Activated CD8-positive, alpha-beta memory T cell treated with anti-CD3 and anti-CD28 coated beads for 36 hours (primary cell): ENCODE data around the gene JAK1. TPM values are rescaled to one million over a fixed set of nuclear protein-coding genes. Genes with fewer than 3 reads are reported as not detected.

Experiments used
- CTCF ChIA-PET: fragments of 350-600 bp; sonication (Branson Sonifier 250); formaldehyde crosslinking; loops from one replicate; lab custom pipeline; 2021; ENCODE audit warnings: antibody characterized with exemption; lab: Charles Lee
- POLR2A ChIA-PET: fragments of 350-600 bp; sonication (Branson Sonifier 250); formaldehyde crosslinking; loops from one replicate; lab custom pipeline; 2021; ENCODE audit warnings: antibody characterized with exemption; lab: Charles Lee
- total RNA-seq, 2 experiments: library from RNA; stranded (reverse); gene quantifications; one replicate each; pipeline ENCODE4 v1.2.3, GENCODE V29; 2021

Gene JAK1
- total RNA-seq, 2 experiments from 2014 or later = 85.4 to 87.9 TPM

DNA sequence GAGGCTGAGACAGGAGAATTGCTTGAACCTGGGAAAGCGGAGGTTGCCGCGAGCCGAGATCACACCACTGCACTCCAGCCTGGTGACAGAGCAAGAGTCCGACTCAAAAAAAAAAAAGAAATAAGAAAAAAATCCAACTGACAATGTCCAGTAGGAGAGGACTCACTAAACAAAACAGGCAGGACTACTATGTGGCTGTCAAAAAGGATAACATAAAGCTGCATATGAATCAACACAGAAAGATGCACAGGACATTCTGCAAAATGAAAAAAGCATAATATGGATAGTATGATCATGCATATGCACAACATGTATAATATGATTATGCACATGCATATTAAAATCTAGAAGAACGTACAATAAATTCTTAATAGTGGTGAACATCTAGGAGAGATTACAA is 80.7 kb downstream of the JAK1 start:
- POLR2A ChIA-PET = no interaction called here

DNA sequence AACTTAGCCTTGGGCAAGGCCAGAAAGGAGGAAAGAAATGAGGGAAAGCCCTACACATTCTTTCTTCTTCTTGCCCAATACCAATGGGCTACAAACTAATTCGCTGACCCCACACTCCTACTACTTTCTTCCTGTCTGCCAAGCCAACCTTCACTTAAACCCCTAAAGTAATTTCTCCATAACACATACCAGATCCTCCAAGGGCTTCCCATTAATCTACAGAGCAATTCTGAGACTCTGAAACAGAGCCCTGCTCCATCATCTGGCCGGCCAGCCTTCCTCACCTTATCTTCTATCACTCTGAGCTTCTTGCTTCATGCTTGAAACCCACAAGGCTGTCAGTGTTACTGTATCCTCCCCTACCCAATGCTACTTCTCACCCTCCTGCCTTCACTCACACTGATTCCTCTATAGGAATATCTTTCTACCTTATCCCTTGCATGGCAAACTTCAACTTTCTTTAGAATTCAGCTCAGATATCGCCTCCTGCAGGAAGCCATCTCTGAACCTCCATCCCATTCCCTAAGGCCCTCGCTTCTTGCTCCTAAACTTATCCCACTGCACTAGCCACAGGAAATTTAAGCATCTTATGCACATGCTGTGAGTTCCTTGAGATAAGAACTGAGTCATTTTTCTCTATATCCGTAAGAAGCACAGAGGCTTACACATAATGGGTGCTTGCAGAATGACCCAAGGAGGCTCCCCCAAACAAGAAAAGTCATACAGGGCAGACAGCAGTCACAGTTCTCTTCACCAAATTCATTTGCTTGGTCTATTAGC is 81.9 kb downstream of the JAK1 start:
- ChIA-PET POLR2A (no interaction called here), CTCF (no interaction called here)

More for the DNA sequence above, 80.7 kb downstream of the JAK1 start:
- CTCF ChIA-PET = no interaction called here

DNA sequence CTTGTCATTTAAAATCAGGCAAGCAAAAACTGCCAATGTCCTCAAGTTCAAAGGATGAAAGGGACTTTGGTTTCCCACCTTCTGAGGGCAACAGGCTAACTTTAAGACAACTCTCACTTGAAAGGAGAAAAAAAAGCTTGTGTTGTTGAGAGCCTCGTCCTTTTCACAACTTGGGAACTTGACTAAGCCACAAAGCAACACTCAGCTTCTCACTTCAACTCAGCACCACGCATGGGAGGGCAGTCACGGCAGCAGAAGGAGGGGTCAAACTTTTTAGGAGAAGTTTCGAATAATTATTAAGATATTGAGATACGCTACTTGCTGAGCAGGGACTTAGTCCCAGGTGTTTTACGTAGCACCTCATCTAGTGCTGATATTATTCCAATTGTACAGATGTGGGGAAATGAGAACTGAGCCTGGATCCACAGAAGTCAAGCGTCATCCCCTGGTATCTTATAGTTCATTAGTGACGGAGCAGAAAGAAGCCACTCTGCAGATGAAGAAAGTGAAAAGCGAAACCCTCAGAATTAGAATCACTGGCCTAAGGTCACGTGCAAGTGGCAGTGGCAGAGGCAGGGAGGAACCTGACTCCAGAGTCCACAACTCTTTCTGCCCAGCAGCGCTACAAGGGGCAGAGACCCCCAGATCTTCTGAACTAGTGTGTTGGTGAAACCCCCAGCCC is 83.6 kb downstream of the JAK1 start:
- CTCF ChIA-PET = interaction anchor here (0.7 kb wide), 1 partner anchor 118 kb away, joined by 3 read pairs; no protein-coding TSS in a partner anchor
- POLR2A ChIA-PET = no interaction called here

GRCh38 chr1:64881281-64881680 is 85.1 kb downstream of the JAK1 start:
- CTCF ChIA-PET = interaction anchor here (1.0 kb wide), 1 partner anchor 139 kb away, joined by 3 read pairs; no protein-coding TSS in a partner anchor
- POLR2A ChIA-PET = interaction anchor here (0.5 to 0.6 kb wide), 2 partner anchors 85 to 121 kb away, joined by 3 to 4 read pairs; no protein-coding TSS in a partner anchor

GRCh38 chr1:64880449-64880848 is 85.9 kb downstream of the JAK1 start:
- CTCF ChIA-PET = no interaction called here
- POLR2A ChIA-PET = no interaction called here

- ChIA-PET POLR2A (no interaction called here), CTCF (no interaction called here)
Measured at GRCh38 chr1:64878931-64879611, 87.3 kb downstream of the JAK1 start.

- CTCF ChIA-PET = interaction anchor here (0.6 kb wide), 1 partner anchor 174 kb away, joined by 4 read pairs; no protein-coding TSS in a partner anchor
- POLR2A ChIA-PET = no interaction called here
Measured at GRCh38 chr1:64878090-64878489, 88.3 kb downstream of the JAK1 start.

DNA sequence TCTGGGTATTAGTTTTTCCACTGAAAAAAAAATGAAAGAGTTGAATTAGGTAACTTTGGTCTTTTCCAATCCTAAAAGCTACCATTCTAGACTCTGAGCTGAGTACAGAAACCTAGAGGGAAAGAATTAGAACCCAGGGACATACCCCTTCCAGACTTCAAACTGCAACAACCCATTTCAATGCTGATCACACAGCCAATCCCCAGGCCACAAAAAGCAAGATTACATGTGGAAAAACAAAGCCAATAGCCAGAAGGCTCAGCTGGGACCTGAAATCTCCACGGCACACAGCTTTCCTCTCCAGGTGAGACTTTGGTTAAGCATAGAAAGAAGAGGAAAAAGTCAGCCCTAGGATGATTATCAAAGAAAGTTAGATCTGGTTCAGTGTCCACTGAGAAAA is 88.8 kb downstream of the JAK1 start:
- ChIA-PET CTCF (interaction anchor here (0.6 kb wide), 1 partner anchor 174 kb away, joined by 4 read pairs; no protein-coding TSS in a partner anchor), POLR2A (interaction anchor here (0.9 kb wide), 1 partner anchor 83 kb away, joined by 4 read pairs; no protein-coding TSS in a partner anchor)

GRCh38 chr1:64877151-64877550 is 89.2 kb downstream of the JAK1 start:
- CTCF ChIA-PET = no interaction called here
- POLR2A ChIA-PET = interaction anchor here (0.9 kb wide), 1 partner anchor 83 kb away, joined by 4 read pairs; no protein-coding TSS in a partner anchor

DNA sequence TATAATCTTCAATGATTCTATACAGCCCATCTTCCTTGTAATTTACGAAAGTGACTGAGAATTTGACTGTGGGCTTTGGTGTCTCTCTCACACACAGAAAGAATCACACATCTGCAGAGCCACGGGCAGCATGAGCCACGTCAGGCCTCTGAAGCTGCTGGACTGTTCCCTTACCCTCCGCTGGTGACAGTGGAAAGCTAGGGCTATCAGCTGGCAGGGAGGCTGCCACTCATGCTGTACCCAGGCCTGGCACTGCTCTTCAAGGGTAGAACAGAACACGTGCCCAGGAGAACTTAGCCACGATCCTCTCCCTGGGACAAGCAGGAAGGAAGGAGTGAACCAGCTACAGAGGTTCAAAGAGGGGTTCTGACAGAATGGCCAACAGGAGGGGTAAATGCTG is 90.7 kb downstream of the JAK1 start:
- CTCF ChIA-PET = no interaction called here
- POLR2A ChIA-PET = no interaction called here

DNA sequence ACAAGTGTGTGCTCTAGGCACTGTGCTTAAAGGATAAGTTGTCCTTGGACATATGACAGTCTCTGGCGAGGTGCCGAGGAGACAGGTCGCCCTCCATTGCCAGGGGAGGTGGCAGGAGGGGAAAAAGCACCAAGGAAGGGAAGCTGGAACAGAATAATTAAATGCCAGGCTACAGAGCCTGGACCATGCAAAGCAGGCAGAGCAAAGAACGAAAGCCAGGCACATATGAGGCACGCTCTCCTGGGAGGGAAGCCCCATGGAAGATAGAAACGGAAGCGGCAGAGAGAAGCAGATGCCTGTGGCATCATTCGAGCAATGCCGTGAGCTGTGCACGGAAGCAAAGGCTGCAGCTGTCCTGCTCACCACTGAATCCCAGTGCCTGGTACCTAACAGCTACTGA is 91.2 kb downstream of the JAK1 start:
- POLR2A ChIA-PET = no interaction called here
- CTCF ChIA-PET = no interaction called here

DNA sequence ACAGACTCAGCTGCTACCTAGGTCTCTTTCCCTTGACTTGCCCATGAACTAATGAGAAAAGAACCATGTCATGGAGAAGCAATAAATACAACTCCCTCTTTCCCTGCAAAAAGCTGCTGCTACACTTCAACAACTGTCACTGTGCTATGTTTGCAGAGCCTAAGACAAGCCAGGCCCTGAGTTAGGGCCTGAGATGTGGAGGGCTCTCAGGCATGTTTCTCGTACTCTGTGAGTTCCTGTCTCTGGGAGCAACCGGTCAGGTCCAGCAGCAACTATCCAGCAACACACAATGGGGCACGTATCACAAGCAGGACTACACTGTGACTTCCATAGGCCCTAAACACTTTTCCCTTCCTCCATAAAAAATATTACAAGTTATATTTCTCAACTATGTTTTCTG is 91.7 kb downstream of the JAK1 start:
- CTCF ChIA-PET = no interaction called here

GRCh38 chr1:64873576-64873975 is 92.8 kb downstream of the JAK1 start:
- ChIA-PET POLR2A (no interaction called here), CTCF (no interaction called here)

More for the DNA sequence above, 91.7 kb downstream of the JAK1 start:
- POLR2A ChIA-PET = no interaction called here

- CTCF ChIA-PET = no interaction called here
- POLR2A ChIA-PET = no interaction called here
Measured at GRCh38 chr1:64872067-64872466, 94.3 kb downstream of the JAK1 start.

GRCh38 chr1:64871256-64871655 is 95.1 kb downstream of the JAK1 start:
- ChIA-PET POLR2A (no interaction called here), CTCF (no interaction called here)

- ChIA-PET CTCF (no interaction called here), POLR2A (no interaction called here)
Measured at GRCh38 chr1:64867266-64867665, 99.1 kb downstream of the JAK1 start.

DNA sequence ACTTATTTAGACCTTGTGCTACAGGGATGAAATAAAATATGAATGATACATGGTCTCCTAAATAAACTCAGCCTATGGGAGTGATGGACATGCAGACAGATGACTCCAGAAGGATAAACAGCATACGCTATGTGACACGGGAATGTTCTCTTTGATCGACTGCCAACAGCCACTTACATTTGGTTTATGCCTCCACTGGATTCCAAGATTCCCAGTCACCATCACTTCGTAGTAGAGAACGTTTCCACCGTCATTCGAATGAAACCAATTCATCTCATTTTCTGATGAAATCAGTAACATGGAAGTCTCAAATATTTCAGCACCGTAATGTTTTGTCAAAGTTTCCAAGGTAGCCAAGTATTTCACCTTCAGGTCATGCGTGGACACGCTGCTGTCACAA is 99.7 kb downstream of the JAK1 start:
- ChIA-PET POLR2A (no interaction called here), CTCF (no interaction called here)

DNA sequence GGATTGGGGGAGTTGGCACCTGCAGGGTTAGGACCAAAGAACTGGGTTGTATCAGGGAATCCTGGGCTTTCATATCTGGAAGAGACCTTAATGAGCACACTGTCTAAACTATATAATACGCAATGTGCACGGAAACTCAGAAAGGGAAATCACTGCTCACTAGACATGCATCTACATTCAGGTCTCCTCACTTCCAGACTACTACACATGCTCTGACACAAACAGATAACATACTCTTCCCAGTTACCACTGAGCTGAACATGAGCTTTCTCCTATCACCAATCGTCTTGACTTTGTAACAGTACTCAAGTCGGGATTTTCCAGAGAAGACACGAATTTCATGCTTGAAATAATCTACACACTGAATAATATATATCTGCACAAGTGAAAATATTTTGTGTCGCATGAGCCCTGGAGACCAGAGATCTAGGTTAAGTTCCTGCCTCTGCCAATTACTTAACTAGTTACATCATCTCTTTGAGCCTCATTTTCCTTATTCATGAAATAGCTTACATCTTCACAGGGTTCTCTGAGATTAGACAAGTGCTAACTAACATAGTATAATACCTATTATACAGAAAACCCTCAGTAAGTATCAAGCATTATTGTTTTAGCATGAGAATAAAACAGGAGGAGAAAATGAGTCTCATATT is 101.1 kb downstream of the JAK1 start:
- ChIA-PET CTCF (interaction anchor here (0.9 kb wide), 1 partner anchor 177 kb away, joined by 3 read pairs; no protein-coding TSS in a partner anchor), POLR2A (no interaction called here)
